A673 (cell line): ENCODE measurements around the gene NCAPD3. TPM values are rescaled to one million over a fixed set of nuclear protein-coding genes. Genes with fewer than 3 reads are reported as not detected.

ENCODE experiments used
- BruUV-seq: library from RNA; stranded (reverse); fragments of 400-500 nt; replicated peaks from 2 replicates; lab custom pipeline; 2021; lab: Mats Ljungman, UMichigan
- CTCF ChIA-PET: fragments of 300-600 bp; sonication (Branson Sonifier 250); formaldehyde crosslinking; loops from one replicate; lab custom pipeline; 2022; ENCODE audit warnings: antibody characterized with exemption; lab: Charles Lee
- POLR2A ChIA-PET: fragments of 300-600 bp; sonication (Branson Sonifier 250); formaldehyde crosslinking; loops from one replicate; lab custom pipeline; 2022; ENCODE audit warnings: antibody characterized with exemption; ENCODE audit not compliant: low non-redundant PET; lab: Charles Lee
- DNase-seq: peaks from one replicate; pipeline ENCODE4 v3.0.0-alpha.2; 2015; ENCODE audit warnings: low spot score
- H3K27ac ChIP-seq: fragments of 200-600 bp; sonication (generic); 2 replicates; pipeline ENCODE4 v1.5.1; 2016; ENCODE audit warnings: mixed run types, low read depth, mild to moderate bottlenecking, mixed read lengths, antibody characterized with exemption, low read length; ENCODE audit not compliant: poor library complexity, severe bottlenecking
- H3K27me3 ChIP-seq: fragments of 200-600 bp; sonication (generic); replicated peaks from 2 replicates; pipeline ENCODE4 v1.6.1; 2017; ENCODE audit warnings: mixed run types, low read depth, mild to moderate bottlenecking, mixed read lengths, antibody characterized with exemption, low read length; ENCODE audit not compliant: insufficient read depth, poor library complexity
- H3K36me3 ChIP-seq: fragments of 200-600 bp; sonication (generic); 2 replicates; pipeline ENCODE4 v1.6.1; 2016; ENCODE audit warnings: mixed run types, mild to moderate bottlenecking, mixed read lengths, antibody characterized with exemption, low read length; ENCODE audit not compliant: insufficient read depth, poor library complexity, severe bottlenecking
- H3K4me1 ChIP-seq: fragments of 200-600 bp; sonication (generic); 2 replicates; pipeline ENCODE4 v1.6.1; 2017; ENCODE audit warnings: mixed run types, mild to moderate bottlenecking, mixed read lengths, antibody characterized with exemption, low read length; ENCODE audit not compliant: insufficient read depth, poor library complexity, severe bottlenecking
- H3K4me3 ChIP-seq: fragments of 200-600 bp; sonication (generic); 2 replicates; pipeline ENCODE4 v1.5.1; 2016; ENCODE audit warnings: low read depth, mixed run types, mild to moderate bottlenecking, mixed read lengths, low read length; ENCODE audit not compliant: poor library complexity, severe bottlenecking
- H3K9me3 ChIP-seq: fragments of 200-600 bp; sonication (generic); 2 replicates; pipeline ENCODE4 v1.6.1; 2016; ENCODE audit warnings: mixed run types, low read depth, mild to moderate bottlenecking, mixed read lengths, antibody characterized with exemption, low read length; ENCODE audit not compliant: poor library complexity, severe bottlenecking
- CTCF ChIP-seq: fragments of 300-800, 200-600 bp; sonication (generic); conservative IDR thresholded peaks from 2 replicates; pipeline ENCODE4 v1.5.1; 2017; ENCODE audit warnings: low read depth, mild to moderate bottlenecking, antibody characterized with exemption, low read length, moderate library complexity, mixed read lengths
- EZH2 ChIP-seq: fragments of 200-600 bp; sonication (generic); IDR thresholded peaks from 2 replicates; pipeline ENCODE4 v1.6.1; 2017; ENCODE audit warnings: borderline replicate concordance, low read depth, mild to moderate bottlenecking, mixed read lengths, antibody characterized with exemption, low read length; ENCODE audit not compliant: poor library complexity, severe bottlenecking
- intact Hi-C: fragments of 100-400 bp; cut with micrococcal nuclease; formaldehyde crosslinking; loops from one replicate; pipeline ENCODE4 v1.10.0; 2022; ENCODE audit not compliant: unreplicated experiment
- total RNA-seq: library from RNA; stranded (reverse); gene quantifications from 2 replicates; pipeline ENCODE4 v1.2.3, GENCODE V29; 2021

Gene NCAPD3
- total RNA-seq, 1 experiment from 2014 or later: 127 TPM

GRCh38 chr11:134253188-134253993 lies 29.6 kb upstream of the NCAPD3 start, which contains the start of the genes ACAD8 and THYN1:
TSS of gene ACAD8 (plus strand) at chr11:134253568. CDS start at chr11:134253601, 33 bp downstream.
TSS of gene THYN1 (minus strand) at chr11:134253352. CDS start at chr11:134252882, 470 bp downstream.
- BruUV-seq: no TSS peak
- ChIA-PET CTCF (no interaction called here), POLR2A (no interaction called here)
- peaks cover 10% of the 10 kb centered on the region for H3K4me1 ChIP-seq
- H3K27ac ChIP-seq: peak within 1 kb of the TSS; percentile 67
- DNase-seq: peak; percentile 99
- TF ChIP-seq EZH2 (no peak), CTCF (no peak)
- peak within 1 kb of the TSS; percentile 55 for H3K4me3 ChIP-seq
- intact Hi-C loops: loop anchor here (2.0 kb wide), 1 partner anchor 29 kb away; the partner anchor contains the start of gene VPS26B
- no peaks in the 10 kb centered on the region for H3K9me3 ChIP-seq
- no peaks in the 10 kb centered on the region for H3K27me3 ChIP-seq
- peaks cover 30% of the 10 kb centered on the region for H3K36me3 ChIP-seq

GRCh38 chr11:134252346-134253187 lies 28.8 kb upstream of the NCAPD3 start:
- Histone ChIP-seq H3K36me3 (peaks cover 34% of the 10 kb centered on the region), H3K9me3 (no peaks in the 10 kb centered on the region), H3K27ac (peak overlapping the region; percentile 27), H3K4me1 (peaks cover 10% of the 10 kb centered on the region), H3K27me3 (no peaks in the 10 kb centered on the region), H3K4me3 (peak overlapping the region; percentile 55)
- CTCF ChIA-PET: no interaction called here
- TSS peak; percentile 58 for BruUV-seq
- intact Hi-C loops: loop anchor here (2.0 kb wide), 1 partner anchor 28 kb away; the partner anchor contains the start of gene VPS26B
- no peak for DNase-seq
- POLR2A ChIA-PET: no interaction called here
- no peak for TF ChIP-seq CTCF
- no peak for TF ChIP-seq EZH2

- no peak overlapping the region for H3K27ac ChIP-seq
- H3K4me1 ChIP-seq: peaks cover 10% of the 10 kb centered on the region
- POLR2A ChIA-PET: no interaction called here
- intact Hi-C loops: no loop called here
- BruUV-seq: no TSS peak
- no peak overlapping the region for H3K4me3 ChIP-seq
- no peak for DNase-seq
- H3K36me3 ChIP-seq: peaks cover 39% of the 10 kb centered on the region
- H3K27me3 ChIP-seq: no peaks in the 10 kb centered on the region
- no peaks in the 10 kb centered on the region for H3K9me3 ChIP-seq
- TF ChIP-seq EZH2 (no peak), CTCF (no peak)
- CTCF ChIA-PET: no interaction called here
Observed at GRCh38 chr11:134250675-134251074, 26.9 kb upstream of the NCAPD3 start.
